DLD1 (cell line): ENCODE measurements around the gene E2F2.
"Not testable (repeated sequence)": the region's sequence is repeated elsewhere in the genome, so short reads cannot be mapped to it uniquely, and the experiment has no call there.

ENCODE experiments used
- in situ Hi-C: cut with HindIII; loops from 2 replicates; pipeline ENCODE4 v1.10.0; 2017; ENCODE audit warnings: low sequenced_read_pairs

The E2F2 gene

GRCh38 chr1:23548704-23549143 is 17.7 kb upstream of the E2F2 start:
- in situ Hi-C loops, result no loop called here

DNA sequence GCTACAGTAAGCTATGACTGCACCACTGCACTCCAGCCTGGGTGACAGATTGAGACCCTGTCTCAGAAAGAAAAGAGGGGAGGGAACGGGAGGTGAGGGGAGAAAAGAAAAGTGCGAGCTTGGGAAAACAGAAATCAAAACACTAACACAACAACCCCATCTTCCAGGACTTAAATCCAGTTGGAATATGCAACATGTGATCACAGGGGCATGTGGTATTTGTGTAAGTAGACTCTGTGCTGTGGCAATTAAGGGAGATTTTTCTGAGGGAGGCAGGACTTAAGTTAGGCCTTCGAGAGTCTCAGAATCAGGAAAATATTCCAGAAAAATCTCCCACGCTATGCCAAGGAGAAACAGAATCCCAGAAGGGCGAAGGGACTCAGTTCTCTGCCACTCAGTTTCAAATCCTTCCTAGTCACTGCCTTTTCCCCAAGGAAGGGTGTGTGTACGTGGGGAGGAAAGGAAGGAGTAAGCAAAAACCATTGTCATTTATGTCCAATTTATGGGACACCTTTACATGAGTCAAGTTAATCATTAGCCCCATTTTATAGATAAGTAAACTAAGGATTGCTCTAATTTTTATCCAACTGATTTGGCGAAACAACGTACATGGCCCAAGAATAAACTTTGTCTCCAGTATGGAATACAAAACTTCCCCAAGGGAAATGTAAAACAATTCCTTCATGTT is 16.0 kb upstream of the E2F2 start:
- in situ Hi-C loops, result no loop called here

DNA sequence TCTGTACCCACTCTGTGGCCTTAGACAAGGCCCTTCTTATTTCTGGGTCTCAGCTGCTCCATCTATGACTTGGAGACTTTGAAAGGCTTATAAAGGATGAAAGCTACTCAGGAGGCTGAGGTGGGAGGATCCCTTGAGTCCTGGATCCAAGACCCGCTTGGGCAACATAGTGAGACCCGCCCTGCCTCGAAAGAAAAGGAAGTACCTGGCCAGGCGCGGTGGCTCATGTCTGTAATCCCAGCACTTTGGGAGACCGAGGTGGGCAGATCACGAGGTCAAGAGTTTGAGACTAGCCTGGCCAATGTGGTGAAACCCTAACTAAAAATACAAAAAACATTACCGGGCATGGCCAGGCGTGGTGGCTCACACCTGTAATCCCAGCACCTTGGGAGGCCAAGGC is 14.8 kb upstream of the E2F2 start:
- in situ Hi-C loops, result no loop called here

DNA sequence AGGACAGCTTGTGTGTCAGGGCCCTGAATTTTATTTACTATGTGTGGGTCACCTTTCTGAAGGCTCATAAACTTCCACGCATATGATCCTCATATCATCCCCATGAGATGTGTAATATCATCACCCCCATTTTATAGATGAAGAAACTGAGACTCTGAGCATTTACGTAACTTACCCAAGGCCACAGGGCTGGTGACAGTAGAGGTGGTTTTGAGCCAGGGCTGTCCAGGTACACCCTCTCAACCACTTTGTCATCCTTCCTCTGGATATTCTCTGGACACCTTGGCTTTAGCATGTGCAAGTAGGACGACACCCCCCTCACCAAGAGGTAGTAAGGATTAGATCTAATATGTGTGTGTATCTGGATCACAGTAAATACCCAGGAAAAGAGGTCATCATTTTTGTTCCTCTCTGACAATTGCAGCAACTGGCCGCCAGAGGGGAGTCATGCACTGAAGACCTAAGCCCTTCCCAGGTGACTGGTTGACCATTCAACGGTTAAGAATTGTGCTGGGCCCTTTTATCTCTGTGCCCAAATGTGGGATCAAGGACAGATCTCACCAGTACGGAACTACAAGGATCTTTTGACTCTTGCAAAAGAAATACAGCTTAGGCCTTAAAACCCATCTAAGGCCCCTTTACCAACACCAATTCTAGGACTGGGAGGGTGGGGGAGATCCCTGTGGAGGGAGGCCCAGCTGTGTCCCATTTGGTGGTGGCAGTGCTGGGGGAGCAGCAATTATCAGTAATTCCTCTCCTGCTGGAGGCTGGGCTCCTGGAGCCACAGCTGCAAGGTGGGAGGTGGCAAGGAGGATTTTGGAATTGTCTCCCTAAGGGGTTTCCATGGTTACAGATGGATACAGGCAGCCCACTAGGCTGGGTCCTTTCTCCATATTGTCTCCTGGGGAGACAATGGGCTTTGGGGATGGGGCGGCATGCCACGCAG is 13.7 kb upstream of the E2F2 start:
- in situ Hi-C loops, result no loop called here

- in situ Hi-C loops, result no loop called here
These were observed 12.8 kb upstream of the E2F2 start for GRCh38 chr1:23543707-23544443.

GRCh38 chr1:23542940-23543339 is 11.9 kb upstream of the E2F2 start:
- in situ Hi-C loops, result not testable (repeated sequence)

DNA sequence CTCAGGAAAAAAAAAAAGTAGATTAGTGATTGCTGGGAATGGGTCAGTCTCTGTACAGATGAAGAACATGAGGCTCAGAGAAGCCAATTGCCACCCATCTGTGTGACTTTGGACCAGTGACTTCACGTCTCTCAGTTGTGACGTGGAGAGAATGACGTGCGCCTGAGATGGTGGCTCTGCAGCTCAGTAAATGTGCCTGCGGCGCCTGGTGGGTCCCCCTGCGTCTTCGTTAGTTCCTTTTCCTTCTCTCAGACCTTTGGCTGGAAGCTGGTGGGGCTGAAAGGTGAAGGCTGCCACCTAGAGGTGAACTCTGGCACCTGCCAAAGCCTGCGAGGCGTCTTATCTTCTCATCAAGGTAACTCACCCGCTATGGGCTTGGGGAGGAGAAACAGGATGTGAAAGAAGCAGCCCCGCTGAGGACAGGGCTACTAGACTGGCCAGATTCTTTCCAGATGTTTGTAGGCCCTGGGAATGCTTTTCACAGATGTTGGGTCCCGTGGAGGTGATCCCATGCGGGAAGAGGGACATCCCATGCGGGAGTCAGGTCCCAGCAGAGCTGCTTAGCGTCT is 8.7 kb upstream of the E2F2 start:
- in situ Hi-C loops, result no loop called here

DNA sequence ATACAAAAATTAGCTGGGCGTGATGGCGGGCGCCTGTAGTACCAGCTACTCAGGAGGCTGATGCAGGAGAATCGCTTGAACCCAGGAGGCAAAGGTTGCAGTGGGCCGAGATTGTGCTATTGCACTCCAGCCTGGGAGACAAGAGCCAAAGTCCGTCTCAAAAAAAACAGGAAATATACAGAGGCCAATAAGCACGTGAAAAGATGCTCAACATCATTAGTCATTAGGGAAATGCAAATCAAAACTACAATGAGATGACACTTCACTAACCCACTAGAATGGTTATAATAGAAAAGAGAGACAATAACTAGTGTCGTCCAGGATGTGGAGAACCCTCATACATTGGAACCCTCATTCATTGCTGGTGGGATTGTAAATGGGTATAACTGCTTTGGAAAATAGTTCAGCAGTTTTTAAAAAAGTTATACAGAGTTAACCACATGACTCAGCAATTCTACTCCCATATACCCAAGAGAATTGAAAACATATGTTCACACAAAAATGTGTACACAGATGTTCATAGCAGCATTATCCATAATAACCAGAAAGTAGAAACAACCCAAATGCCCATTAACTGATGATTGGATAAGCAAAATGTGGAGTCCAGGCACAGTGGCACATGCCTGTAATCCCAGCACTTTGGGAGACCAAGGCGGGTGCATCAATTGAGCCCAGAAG is 6.4 kb upstream of the E2F2 start:
- in situ Hi-C loops, result no loop called here

DNA sequence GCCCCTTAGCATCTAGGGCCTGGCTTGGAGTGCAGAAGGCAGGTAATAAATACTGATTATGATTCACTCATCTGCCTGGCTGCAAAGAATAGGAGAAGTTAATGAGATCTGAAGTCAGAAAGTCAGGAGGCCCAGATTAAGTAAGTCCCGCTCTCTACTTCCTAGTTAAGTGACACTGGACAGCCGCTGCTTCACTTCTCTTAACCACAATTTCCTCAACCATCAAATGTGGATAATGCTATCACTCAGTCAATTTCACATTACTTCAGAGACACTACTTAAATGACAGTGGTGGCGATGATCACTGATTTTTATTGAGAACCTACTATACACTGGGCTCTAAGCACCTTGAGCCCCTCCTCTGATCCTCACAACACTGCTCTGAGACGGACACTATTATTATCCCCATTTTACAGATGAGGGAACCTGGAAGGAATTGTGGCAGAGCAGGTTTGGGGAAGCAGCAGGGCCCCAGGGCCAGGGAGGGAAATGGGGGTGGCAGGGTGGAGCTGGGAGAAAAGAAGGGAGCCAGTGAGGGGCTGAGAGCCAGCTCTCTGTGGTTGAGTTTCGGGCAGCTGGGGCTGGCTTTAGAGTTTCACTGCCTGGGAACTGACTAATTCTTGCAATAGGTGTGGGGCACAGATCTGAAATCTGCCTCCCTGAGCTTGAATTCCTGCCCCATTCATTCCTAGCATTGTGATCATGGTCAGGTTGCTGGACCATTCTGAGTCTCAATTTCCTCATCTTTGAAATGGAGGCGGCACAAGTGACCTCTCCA is 2.4 kb upstream of the E2F2 start:
- in situ Hi-C loops, result no loop called here

DNA sequence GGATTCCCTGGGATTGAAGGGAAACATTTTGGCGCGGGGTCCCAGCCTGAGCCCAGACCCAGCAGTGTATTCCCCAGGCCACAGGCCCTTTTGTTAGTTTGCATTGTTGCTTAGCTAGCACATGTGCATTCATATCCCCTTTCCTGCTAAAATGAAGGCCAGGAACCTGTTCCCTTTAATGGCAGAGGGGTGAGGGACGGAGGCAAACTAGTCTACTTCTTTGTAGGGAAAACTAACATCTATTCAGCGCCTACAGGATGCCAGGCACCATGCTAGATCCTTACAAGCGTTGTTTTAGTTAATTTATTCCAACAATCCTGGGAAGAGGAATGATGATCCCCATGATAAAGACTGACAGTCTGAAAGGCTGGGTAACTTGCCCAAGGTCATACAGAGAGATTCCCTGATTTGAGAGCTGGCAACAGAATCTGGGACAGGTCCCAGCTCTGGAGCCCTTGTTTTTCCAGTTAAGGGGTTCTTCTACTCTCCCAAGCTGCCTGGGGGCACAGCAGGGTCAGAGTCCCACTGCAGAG is 595 bp upstream of the E2F2 start:
- in situ Hi-C loops, result no loop called here

DNA sequence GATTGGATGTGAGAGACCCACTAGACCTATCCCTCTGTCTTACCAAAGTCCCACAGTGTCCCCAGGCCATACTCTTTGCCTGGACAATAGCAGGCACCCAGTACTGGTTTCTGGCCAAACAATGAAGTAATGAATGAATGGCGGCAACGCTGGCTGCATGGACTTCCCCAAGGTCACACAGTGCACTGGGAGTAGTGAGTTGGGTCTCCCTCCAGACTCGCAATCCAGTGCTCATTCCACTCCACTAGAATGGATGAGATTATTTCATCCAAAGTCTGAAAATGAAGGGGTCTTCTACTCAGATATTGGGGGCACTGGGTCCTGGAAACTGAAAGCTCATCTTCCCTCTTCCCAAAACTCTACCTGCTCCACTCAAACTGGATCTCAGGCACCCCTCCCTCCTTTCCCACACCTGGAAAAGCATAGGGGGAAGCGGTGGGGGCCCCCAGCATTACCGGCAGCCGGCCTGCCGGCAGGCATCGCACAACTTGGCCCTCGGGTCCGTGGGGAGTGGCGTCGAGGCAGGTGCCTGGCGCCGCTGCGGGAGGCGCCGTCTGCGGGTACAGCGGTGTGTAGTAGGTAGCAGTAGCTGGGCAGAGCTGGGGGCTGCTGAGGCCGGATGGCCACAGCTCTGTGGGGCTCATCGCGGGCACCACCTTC is 816 bp downstream of the E2F2 start:
- in situ Hi-C loops, result no loop called here

DNA sequence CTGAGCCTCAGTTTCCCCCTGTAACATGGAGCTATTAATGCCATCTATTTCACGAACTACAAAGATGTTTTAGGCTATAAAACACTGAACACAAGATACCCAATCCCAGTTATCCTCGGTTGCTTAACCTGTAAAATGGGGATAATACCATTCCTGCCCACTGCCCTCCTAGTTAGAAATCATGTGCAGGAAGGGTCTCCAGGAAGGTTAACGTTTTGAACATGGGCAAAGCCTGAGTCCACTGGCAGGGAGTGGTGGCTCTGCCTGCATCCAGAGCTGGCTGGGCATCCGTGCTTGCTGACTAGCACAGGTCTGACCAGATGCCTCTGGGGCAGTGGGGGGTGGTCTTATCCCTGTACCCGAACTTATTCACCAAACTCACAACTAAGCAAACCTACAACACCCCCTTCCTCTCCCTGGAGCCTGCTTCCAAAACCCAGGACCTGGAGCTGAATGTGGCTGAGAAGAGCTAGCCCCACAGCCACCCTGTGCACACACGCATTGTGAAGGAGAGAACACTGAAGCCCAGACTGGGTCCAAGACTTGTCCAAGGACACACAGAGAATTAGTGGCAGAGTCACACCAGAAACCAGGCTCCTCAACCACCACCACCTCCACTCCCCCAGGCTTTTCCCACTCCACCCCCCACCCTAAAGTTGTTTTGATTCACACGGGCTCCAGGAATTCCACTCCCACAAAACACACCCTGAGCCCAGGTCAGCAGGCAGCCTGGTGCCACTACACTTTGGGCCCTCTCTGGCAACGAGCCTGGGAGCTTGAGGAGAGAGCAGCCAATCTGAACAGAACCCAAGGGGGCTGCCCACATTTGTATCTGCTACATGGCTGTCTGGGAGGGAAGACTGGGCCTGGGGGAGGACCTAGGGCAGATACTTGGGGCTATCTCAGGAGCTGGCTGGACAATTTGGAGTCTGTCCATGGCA is 1.6 kb downstream of the E2F2 start:
- in situ Hi-C loops, result no loop called here

DNA sequence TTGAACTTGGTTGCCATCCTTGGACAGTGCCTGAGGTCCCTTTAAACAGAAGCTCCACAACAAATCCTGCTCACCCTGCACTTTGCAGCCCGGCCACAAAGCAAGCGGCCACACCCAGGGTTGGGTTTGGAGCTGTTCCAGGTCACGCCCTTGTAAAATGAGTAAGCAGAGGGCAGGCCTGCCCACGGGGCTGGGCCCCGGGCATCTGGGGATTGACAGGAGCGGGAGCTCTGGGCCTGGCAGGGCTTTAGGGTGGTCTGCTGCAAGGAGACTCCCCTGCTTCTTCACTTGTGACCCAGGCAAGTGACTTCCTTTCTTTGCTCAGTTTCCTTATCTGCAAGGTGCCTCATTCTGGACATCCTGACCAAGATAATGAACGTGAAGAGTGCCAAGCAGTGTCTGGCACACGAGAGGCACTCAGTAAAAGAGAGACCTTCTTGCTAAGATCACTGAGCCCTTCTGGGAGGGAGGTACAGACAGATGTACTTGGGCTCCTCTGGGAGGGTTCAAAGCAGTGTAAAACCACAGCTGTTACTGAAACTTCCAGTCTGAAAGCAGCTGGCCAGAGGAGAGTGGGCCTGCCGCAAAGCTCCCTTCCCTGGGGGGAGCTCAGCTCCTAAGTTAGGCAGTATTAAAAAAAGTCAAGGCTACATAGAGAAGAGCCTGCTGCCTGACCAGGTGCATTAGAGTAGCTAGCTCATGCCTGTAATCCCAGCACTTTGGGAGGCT is 2.6 kb downstream of the E2F2 start:
- in situ Hi-C loops, result no loop called here

DNA sequence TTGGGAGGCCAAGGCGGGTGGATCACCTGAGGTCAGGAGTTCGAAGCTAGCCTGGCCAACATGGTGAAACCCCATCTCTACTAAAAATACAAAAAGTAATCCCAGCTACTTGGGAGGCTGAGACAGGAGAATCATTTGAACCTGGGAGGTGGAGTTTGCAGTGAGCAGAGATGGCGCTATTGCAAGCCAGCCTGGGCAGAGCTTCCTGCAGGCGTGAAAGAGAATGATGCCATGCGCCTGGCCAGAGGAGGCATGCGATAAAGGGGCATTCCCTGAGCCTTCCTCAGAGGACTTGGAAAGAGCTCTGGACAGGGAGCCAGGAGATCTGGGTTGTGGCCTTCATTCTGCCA is 3.2 kb downstream of the E2F2 start:
- in situ Hi-C loops, result no loop called here

- in situ Hi-C loops, result no loop called here
These were observed 3.7 kb downstream of the E2F2 start for GRCh38 chr1:23527366-23527765.

DNA sequence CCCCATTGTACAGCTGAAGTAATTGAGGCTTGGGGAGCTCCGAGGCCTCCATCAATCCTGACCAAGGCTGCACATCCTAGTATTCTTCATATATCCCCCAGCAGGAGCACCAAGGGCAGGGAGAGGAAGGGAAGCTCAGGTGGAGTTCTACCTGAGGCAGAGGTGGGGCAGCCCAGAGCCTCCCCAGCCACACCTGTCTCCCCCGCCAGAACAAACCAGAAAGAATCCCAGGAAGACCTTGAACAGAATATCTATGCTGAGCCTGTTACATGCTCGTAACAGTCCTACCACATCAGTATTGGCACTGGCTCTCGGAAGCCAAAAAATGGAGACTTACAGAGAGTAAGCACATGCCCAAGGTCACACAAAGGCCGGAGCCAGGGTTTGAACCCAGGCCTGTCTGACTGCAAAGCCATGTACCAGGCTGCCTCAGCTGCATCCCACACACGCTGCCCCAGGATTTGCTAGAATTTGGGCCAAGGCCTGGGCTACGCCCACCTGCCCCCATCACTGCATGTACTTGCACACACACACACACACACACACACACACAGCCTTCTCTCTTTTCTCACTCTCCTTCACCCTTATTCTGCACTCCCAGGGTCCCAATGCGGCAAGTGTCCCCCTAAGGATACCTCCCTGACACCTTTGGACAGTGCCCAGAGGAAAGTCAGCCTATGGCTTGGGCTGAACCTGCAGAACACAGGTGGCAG is 4.5 kb downstream of the E2F2 start:
- in situ Hi-C loops, result no loop called here
